HG03460 (cell line): ENCODE results near the gene GRM7.

Experiments used
- ATAC-seq: cut with Tn5 transposase; IDR thresholded peaks from one replicate; pipeline ENCODE4 v1.9.1; 2021; ENCODE audit not compliant: unreplicated experiment

The GRM7 gene

GRCh38 chr3:7226393-7226792 lies 365.5 kb downstream of the GRM7 start:
- no peak for ATAC-seq

GRCh38 chr3:7238565-7239295 lies 377.8 kb downstream of the GRM7 start:
- no peak for ATAC-seq

GRCh38 chr3:7241584-7242302 lies 380.8 kb downstream of the GRM7 start:
- ATAC-seq = no peak

- ATAC-seq = no peak
These were observed 381.4 kb downstream of the GRM7 start for GRCh38 chr3:7242303-7242635.

GRCh38 chr3:7249493-7250076 lies 388.7 kb downstream of the GRM7 start:
- ATAC-seq = no peak

GRCh38 chr3:7254251-7254650 lies 393.3 kb downstream of the GRM7 start:
- no peak for ATAC-seq

- ATAC-seq = no peak
These were observed 400.1 kb downstream of the GRM7 start for GRCh38 chr3:7260975-7261374.

- ATAC-seq = no peak
These were observed 402.7 kb downstream of the GRM7 start for GRCh38 chr3:7263347-7264195.

GRCh38 chr3:7264196-7264526 lies 403.2 kb downstream of the GRM7 start:
- no peak for ATAC-seq

- no peak for ATAC-seq
These were observed 404.8 kb downstream of the GRM7 start for GRCh38 chr3:7265736-7266135.

GRCh38 chr3:7266551-7266950 lies 405.6 kb downstream of the GRM7 start:
- ATAC-seq = no peak

- no peak for ATAC-seq
These were observed 409.8 kb downstream of the GRM7 start for GRCh38 chr3:7270731-7271130.

- no peak for ATAC-seq
These were observed 410.7 kb downstream of the GRM7 start for GRCh38 chr3:7271631-7272030.

GRCh38 chr3:7272203-7272602 lies 411.3 kb downstream of the GRM7 start:
- ATAC-seq = no peak

GRCh38 chr3:7275396-7275795 lies 414.5 kb downstream of the GRM7 start:
- ATAC-seq = no peak

GRCh38 chr3:7280318-7280717 lies 419.4 kb downstream of the GRM7 start:
- ATAC-seq = no peak

- no peak for ATAC-seq
These were observed 422.1 kb downstream of the GRM7 start for GRCh38 chr3:7282988-7283387.

- no peak for ATAC-seq
These were observed 424.6 kb downstream of the GRM7 start for GRCh38 chr3:7285505-7285904.

GRCh38 chr3:7288133-7288532 lies 427.2 kb downstream of the GRM7 start:
- ATAC-seq = no peak

GRCh38 chr3:7289121-7289520 lies 428.2 kb downstream of the GRM7 start:
- ATAC-seq = no peak

- no peak for ATAC-seq
These were observed 429.3 kb downstream of the GRM7 start for GRCh38 chr3:7290077-7290825.
